Thoracic aorta (tissue), 2 donors: ENCODE measurements around the gene SLC48A1. TPM values are rescaled to one million over a fixed set of nuclear protein-coding genes. Genes with fewer than 3 reads are reported as not detected.
A peak's percentile ranks its signal among the peaks of the same experiment; 100 is the strongest.

Experiments
- ATAC-seq: fragments of 150-250 bp; one replicate; pipeline ENCODE4 v1.8.0; 2017; ENCODE audit warnings: low read depth; ENCODE audit not compliant: insufficient number of reproducible peaks, low FRiP score
- DNase-seq: peaks from one replicate; pipeline ENCODE4 v3.0.0-alpha.2; 2020; ENCODE audit warnings: low spot score
- H3K27ac ChIP-seq, 2 donors: fragments of 200-600 bp; sonication (generic); 1 replicate in 1 of 2; 2 replicates in 1 of 2; pipeline ENCODE4 v1.5.1; 2016; ENCODE audit warnings: mild to moderate bottlenecking in 2 of 2, moderate library complexity in 2 of 2
- H3K27me3 ChIP-seq: fragments of 200-600 bp; sonication (generic); replicated peaks from 2 replicates; pipeline ENCODE4 v1.6.0; 2016; ENCODE audit warnings: mild to moderate bottlenecking; ENCODE audit not compliant: insufficient read depth
- H3K36me3 ChIP-seq: fragments of 200-600 bp; sonication (generic); one replicate; pipeline ENCODE4 v1.5.1; 2016
- H3K4me1 ChIP-seq, 2 donors: fragments of 200-600 bp; sonication (generic); 1 replicate in 1 of 2; 2 replicates in 1 of 2; pipeline versions ENCODE4 v1.5.1 to v1.6.0; 2016; ENCODE audit warnings: low read depth in 2 of 2, mild to moderate bottlenecking in 1 of 2; ENCODE audit not compliant: control insufficient read depth in 1 of 2
- H3K4me3 ChIP-seq: fragments of 200-600 bp; sonication (generic); 2 replicates; pipeline ENCODE4 v1.5.1; 2016; ENCODE audit warnings: mild to moderate bottlenecking
- H3K9me3 ChIP-seq: fragments of 200-600 bp; sonication (generic); 2 replicates; pipeline ENCODE4 v1.5.1; 2016
- total RNA-seq, 2 donors: library from RNA; depleted of rRNA; stranded (reverse); fragments of >200 nt; gene quantifications; one replicate each; pipeline versions ENCODE4 v1.1.0 to v1.2.3, GENCODE V29; 2016
- TF ChIP-seq, protein P1 (sequence below): fragments of 200-600 bp; sonication (generic); IDR thresholded peaks from one replicate; pipeline ENCODE4 v1.5.1; 2019; ENCODE audit warnings: antibody characterized with exemption

The SLC48A1 gene
- total RNA-seq, 2 donors from 2014 or later = 60.5 to 107 TPM

DNA sequence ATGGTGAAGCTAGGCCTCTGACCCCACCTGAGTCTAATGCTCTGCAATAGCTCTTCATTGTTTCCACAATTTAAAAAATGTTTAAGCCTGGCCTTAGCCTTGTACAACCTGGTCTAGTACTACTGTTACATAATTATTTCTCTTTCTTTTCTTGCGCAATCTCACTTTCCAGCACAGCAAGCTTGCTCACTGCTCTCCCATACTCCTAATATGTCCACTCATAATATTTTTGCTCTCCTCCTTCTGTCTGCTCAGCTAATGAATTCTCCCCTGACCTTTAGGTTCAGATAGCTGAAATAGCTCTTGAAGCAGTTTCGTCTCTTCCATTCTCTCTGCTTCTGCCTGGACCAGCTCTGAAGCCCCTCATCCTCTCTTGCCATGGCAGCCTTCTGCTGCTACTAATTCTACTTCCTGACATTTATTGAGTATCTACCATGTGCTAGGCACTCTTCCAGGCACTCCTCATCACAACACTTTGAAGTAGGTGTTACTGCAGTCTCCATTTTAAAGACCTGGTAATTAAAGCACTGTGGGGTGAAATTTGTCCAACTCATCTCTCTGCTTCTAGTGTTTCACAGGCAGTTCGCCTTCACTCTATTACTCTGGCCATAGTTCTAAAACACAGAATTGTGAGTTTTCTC, 2.8 kb upstream of the SLC48A1 start:
- TF ChIP-seq, protein P1, sequence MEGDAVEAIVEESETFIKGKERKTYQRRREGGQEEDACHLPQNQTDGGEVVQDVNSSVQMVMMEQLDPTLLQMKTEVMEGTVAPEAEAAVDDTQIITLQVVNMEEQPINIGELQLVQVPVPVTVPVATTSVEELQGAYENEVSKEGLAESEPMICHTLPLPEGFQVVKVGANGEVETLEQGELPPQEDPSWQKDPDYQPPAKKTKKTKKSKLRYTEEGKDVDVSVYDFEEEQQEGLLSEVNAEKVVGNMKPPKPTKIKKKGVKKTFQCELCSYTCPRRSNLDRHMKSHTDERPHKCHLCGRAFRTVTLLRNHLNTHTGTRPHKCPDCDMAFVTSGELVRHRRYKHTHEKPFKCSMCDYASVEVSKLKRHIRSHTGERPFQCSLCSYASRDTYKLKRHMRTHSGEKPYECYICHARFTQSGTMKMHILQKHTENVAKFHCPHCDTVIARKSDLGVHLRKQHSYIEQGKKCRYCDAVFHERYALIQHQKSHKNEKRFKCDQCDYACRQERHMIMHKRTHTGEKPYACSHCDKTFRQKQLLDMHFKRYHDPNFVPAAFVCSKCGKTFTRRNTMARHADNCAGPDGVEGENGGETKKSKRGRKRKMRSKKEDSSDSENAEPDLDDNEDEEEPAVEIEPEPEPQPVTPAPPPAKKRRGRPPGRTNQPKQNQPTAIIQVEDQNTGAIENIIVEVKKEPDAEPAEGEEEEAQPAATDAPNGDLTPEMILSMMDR = no peak

DNA sequence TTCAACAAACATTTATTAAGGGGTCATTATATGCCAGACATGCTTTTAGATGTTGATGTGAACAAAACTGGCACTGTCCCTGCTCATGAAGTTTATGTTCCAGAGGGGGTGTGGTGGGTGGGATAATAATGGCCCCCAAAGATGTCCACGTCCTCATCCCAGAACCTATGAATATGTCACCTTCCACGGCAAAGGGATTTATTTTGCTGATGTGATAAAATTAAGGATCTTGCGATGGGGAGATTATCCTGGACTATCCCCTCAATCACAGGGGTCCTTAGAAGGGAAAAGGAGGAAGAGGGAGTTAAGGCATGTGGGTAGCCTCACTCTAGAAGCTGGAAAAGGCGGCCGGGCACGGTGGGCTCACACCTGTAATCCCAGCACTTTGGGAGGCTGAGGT, 1.7 kb upstream of the SLC48A1 start:
- TF ChIP-seq, protein P1 = no peak
- no peak for ATAC-seq
- H3K4me1 ChIP-seq = peaks cover 26 to 34% of the 10 kb centered on the region in 2 donors
- no peak overlapping the region for H3K27ac ChIP-seq
- H3K36me3 ChIP-seq = no peaks in the 10 kb centered on the region
- DNase-seq = no peak
- no peak overlapping the region for H3K4me3 ChIP-seq
- no peaks in the 10 kb centered on the region for H3K27me3 ChIP-seq
- no peaks in the 10 kb centered on the region for H3K9me3 ChIP-seq

More for the DNA sequence above, 2.8 kb upstream of the SLC48A1 start:
- Histone ChIP-seq H3K36me3 (no peaks in the 10 kb centered on the region), H3K4me1 (peaks cover 18 to 23% of the 10 kb centered on the region in 2 donors), H3K27me3 (no peaks in the 10 kb centered on the region), H3K27ac (no peak overlapping the region), H3K9me3 (no peaks in the 10 kb centered on the region), H3K4me3 (no peak overlapping the region)
- ATAC-seq (no peak), DNase-seq (no peak)

DNA sequence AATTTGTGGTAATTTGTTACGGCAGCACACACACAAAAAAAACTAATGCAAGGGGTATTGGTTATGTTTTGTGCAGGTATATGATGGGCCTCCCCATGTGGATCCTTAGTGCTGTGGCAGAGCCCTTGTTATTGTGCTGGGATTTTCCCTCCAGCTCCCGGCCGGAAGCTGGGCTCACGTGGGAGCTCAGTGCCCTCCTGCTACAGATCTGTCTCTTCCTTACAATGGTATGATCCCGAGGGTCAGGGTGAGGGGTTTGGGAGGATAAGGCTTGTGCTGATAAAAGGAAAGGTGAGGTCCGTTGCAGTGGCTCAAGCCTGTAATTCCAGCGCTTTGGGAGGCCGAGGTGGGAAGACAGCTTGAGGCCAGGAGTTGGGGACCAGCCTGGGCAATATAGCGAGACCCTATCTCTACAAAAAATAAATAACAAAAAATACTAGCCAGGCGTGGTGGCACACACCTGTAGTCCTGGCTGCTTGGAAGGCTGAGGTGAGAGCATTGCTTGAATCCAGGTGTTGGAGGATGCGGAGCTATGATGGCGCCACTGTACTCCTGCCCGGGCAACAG, 861 bp upstream of the SLC48A1 start:
- TF ChIP-seq, protein P1 = no peak
- peak overlapping the region; percentile 95 for H3K4me3 ChIP-seq
- H3K27ac ChIP-seq = no peak overlapping the region
- no peaks in the 10 kb centered on the region for H3K9me3 ChIP-seq
- no peak for DNase-seq
- H3K4me1 ChIP-seq = peaks cover 34 to 43% of the 10 kb centered on the region in 2 donors
- H3K36me3 ChIP-seq = no peaks in the 10 kb centered on the region
- no peaks in the 10 kb centered on the region for H3K27me3 ChIP-seq
- no peak for ATAC-seq

DNA sequence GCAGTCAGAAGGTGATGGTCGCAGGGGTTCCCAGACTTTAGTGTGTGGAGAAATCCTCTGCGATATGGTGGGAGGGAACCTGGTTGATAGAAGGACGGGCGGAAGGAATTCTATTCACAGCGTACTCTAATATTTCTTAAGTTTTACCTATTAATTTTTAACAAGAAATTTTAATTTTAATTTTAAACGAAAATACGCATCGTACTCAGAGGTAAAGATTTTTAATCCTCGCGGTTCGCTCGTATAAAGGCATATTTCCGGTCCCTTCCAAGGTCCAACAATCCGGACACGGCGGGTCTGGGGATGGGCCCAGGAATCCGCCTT, 338 bp upstream of the SLC48A1 start:
- H3K27ac ChIP-seq = peak overlapping the region in 1 of 2 donors; percentile 81

DNA sequence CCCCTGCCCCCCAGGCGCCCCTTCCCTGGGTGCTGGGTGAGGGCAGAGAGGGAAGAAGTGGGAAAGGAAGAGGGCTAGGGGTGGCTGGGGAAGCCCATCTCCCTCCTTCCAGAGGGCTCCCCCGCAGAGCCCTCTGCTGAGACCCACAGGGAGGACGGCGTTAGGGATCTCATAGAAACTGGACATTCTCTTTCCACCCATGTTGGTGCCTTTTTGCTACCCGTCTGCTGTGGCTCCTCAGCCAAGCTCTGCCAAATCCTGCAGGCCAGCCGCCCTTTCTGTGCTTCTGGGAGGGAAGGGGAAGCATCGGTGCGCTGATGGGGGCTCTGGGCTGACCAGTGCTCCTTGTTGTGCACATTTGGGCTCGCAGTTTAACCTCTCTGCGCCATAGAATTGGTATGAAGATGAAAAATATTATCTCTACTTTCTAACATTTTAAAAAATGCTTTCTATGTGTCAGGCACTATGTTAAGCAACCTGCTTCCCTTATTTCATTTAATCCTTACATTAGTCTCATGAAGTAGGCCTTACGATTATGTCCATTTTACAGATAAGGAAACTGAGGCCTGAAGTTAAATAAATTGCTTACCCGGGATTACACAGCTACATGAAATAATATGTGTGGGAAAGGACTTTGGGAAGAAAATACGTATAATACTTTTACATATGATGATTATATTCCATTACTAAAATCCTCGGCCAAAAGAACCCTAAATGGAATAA, 981 bp downstream of the SLC48A1 start:
- Histone ChIP-seq H3K4me3 (peak overlapping the region; percentile 95), H3K4me1 (peaks cover 53 to 61% of the 10 kb centered on the region in 2 donors), H3K27me3 (no peaks in the 10 kb centered on the region), H3K36me3 (no peaks in the 10 kb centered on the region), H3K27ac (peak overlapping the region; percentile 74 to 81), H3K9me3 (no peaks in the 10 kb centered on the region)
- ATAC-seq (no peak), DNase-seq (no peak)
- TF ChIP-seq, protein P1 = no peak

More for the DNA sequence above, 338 bp upstream of the SLC48A1 start:
- H3K4me3 ChIP-seq = peak overlapping the region; percentile 95
- peaks cover 39 to 48% of the 10 kb centered on the region in 2 donors for H3K4me1 ChIP-seq
- DNase-seq (no peak), ATAC-seq (no peak)
- H3K27me3 ChIP-seq = no peaks in the 10 kb centered on the region
- H3K36me3 ChIP-seq = no peaks in the 10 kb centered on the region
- H3K9me3 ChIP-seq = no peaks in the 10 kb centered on the region
- TF ChIP-seq, protein P1 = no peak
